B cell (primary cell): ENCODE data around the gene SLC7A6OS. TPM values are rescaled to one million over a fixed set of nuclear protein-coding genes. Genes with fewer than 3 reads are reported as not detected.

Experiments used
- ATAC-seq: fragments of 200-7000 bp; cut with Tn5 transposase; one replicate; pipeline ENCODE4 v1.10.0; 2021; ENCODE audit warnings: low read depth, mild to moderate bottlenecking, moderate number of reproducible peaks, moderate library complexity
- CTCF ChIA-PET: fragments of 350-600 bp; sonication (Branson Sonifier 250); formaldehyde crosslinking; loops from one replicate; lab custom pipeline; 2021; ENCODE audit warnings: antibody characterized with exemption, inconsistent platforms; lab: Charles Lee
- POLR2A ChIA-PET: fragments of 350-600 bp; sonication (Branson Sonifier 250); formaldehyde crosslinking; loops from one replicate; lab custom pipeline; 2021; ENCODE audit warnings: antibody characterized with exemption; lab: Charles Lee
- DNase-seq: peaks from one replicate; pipeline ENCODE4 v3.0.0; 2013
- H2AFZ ChIP-seq: 2 replicates; pipeline ENCODE4 v1.6.1; 2012; ENCODE audit warnings: mild to moderate bottlenecking, low read depth, low read length; ENCODE audit not compliant: insufficient read depth, poor library complexity, severe bottlenecking
- H3K27ac ChIP-seq, 2 donors: 1 replicate in 1 of 2; 2 replicates in 1 of 2; pipeline ENCODE4 v1.5.1; 2012 to 2013; ENCODE audit warnings: low read length in 2 of 2, mild to moderate bottlenecking in 2 of 2, moderate library complexity in 1 of 2
- H3K27me3 ChIP-seq, 4 experiments: fragments of 200-600 bp in 1 of 4; sonication (generic) in 1 of 4; replicated peaks in 1 of 4; 1 replicate in 2 of 4; 2 replicates in 2 of 4; pipeline versions ENCODE4 v1.6.1 to v1.7.0; 2013 to 2016; ENCODE audit warnings: low read length in 3 of 4, mild to moderate bottlenecking in 2 of 4, mixed read lengths in 1 of 4, moderate library complexity in 1 of 4; ENCODE audit not compliant: insufficient read depth in 4 of 4, control insufficient read depth in 3 of 4; ENCODE audit errors: control extremely low read depth in 1 of 4
- H3K36me3 ChIP-seq, 2 experiments: replicated peaks in 1 of 2; 1 replicate in 1 of 2; 2 replicates in 1 of 2; pipeline versions ENCODE4 v1.6.1 to v1.7.1; 2013; ENCODE audit warnings: low read length in 1 of 2; ENCODE audit not compliant: insufficient read depth in 2 of 2, control insufficient read depth in 1 of 2; ENCODE audit errors: control extremely low read depth in 1 of 2, extremely low read depth in 1 of 2
- H3K4me1 ChIP-seq, 2 donors: fragments of 200-600 bp in 1 of 2; sonication (generic) in 1 of 2; 1 replicate in 1 of 2; 2 replicates in 1 of 2; pipeline versions ENCODE4 v1.5.1 to v1.6.1; 2013 to 2017; ENCODE audit warnings: low read length in 2 of 2; ENCODE audit not compliant: control insufficient read depth in 2 of 2, insufficient read depth in 2 of 2
- H3K4me2 ChIP-seq: replicated peaks from 2 replicates; pipeline ENCODE3; 2012; ENCODE audit warnings: mild to moderate bottlenecking, low read depth, low read length; ENCODE audit not compliant: poor library complexity, severe bottlenecking
- H3K4me3 ChIP-seq, 5 experiments: fragments of 200-600 bp in 1 of 5; sonication (generic) in 1 of 5; 1 replicate in 3 of 5; 2 replicates in 2 of 5; pipeline versions ENCODE4 v1.5.1 to v1.7.0; 2011 to 2016; ENCODE audit warnings: low read length in 4 of 5, mild to moderate bottlenecking in 4 of 5, low read depth in 2 of 5, control low read depth in 1 of 5, moderate library complexity in 1 of 5; ENCODE audit not compliant: insufficient read depth in 1 of 5; ENCODE audit errors: control extremely low read depth in 1 of 5, extremely low read depth in 1 of 5
- H3K79me2 ChIP-seq: fragments of 200-600 bp; sonication (generic); one replicate; pipeline ENCODE4 v1.6.0; 2016; ENCODE audit warnings: low read length; ENCODE audit not compliant: control insufficient read depth, insufficient read depth
- H3K9ac ChIP-seq: fragments of 200-600 bp; sonication (generic); 2 replicates; pipeline ENCODE4 v1.6.1; 2017; ENCODE audit warnings: mild to moderate bottlenecking, low read length, moderate library complexity
- H3K9me3 ChIP-seq, 3 donors: one replicate each; pipeline versions ENCODE4 v1.6.1 to v1.7.1; 2013; ENCODE audit warnings: low read length in 2 of 3; ENCODE audit not compliant: control insufficient read depth in 2 of 3, insufficient read depth in 1 of 3; ENCODE audit errors: control extremely low read depth in 1 of 3
- H4K20me1 ChIP-seq: 2 replicates; pipeline ENCODE4 v1.6.0; 2012; ENCODE audit warnings: mild to moderate bottlenecking, low read length; ENCODE audit not compliant: insufficient read depth, control insufficient read depth, poor library complexity, severe bottlenecking
- H3K27ac Mint-ChIP-seq: one replicate; pipeline ENCODE4 v1.8.0; 2021; ENCODE audit warnings: mixed read lengths
- H3K27me3 Mint-ChIP-seq: one replicate; pipeline ENCODE4 v1.8.0; 2021; ENCODE audit warnings: mixed read lengths
- H3K4me1 Mint-ChIP-seq: one replicate; pipeline ENCODE4 v1.8.0; 2021; ENCODE audit warnings: mixed read lengths
- H3K4me3 Mint-ChIP-seq: one replicate; pipeline ENCODE4 v1.8.0; 2021; ENCODE audit warnings: mixed read lengths
- H3K9me3 Mint-ChIP-seq: one replicate; pipeline ENCODE4 v1.8.0; 2022; ENCODE audit warnings: mixed read lengths; ENCODE audit not compliant: insufficient read depth
- EZH2 ChIP-seq: IDR thresholded peaks from 2 replicates; pipeline ENCODE4 v1.6.1; 2012; ENCODE audit warnings: borderline replicate concordance, low read depth, mild to moderate bottlenecking, moderate library complexity, low read length; ENCODE audit not compliant: insufficient read depth, poor library complexity, severe bottlenecking
- WGBS: methylation state at CpG from one replicate; pipeline ENCODE4 v1.1.5; 2013; ENCODE audit warnings: missing lambda C conversion rate; ENCODE audit not compliant: insufficient coverage; 5-methylcytosine and 5-hydroxymethylcytosine counted together
- intact Hi-C: fragments of 100-400 bp; cut with micrococcal nuclease; formaldehyde crosslinking; loops from one replicate; pipeline ENCODE4 v1.10.0; 2022
- polyA plus RNA-seq: library from polyadenylated mRNA; depleted of rRNA; stranded (reverse); fragments of >200 nt; gene quantifications from 2 replicates; pipeline ENCODE4 v1.2.3, GENCODE V29; 2012
- total RNA-seq, 2 donors: library from RNA; stranded (reverse); fragments of 120-200 nt in 1 of 2; gene quantifications; 1 replicate in 1 of 2; 2 replicates in 1 of 2; pipeline versions ENCODE4 v1.2.3 to v1.2.4, GENCODE V29; 2013 to 2022
- TF ChIP-seq, protein P1 (sequence below): fragments of 200-600 bp; IDR thresholded peaks from one replicate; pipeline ENCODE4 v1.8.0; 2022; ENCODE audit warnings: antibody characterized with exemption, mild to moderate bottlenecking

The SLC7A6OS gene
- total and polyA plus RNA-seq, 2 donors (not counting 1 experiment from before 2014, with no cell fraction given), result 9.9 to 54.1 TPM

DNA sequence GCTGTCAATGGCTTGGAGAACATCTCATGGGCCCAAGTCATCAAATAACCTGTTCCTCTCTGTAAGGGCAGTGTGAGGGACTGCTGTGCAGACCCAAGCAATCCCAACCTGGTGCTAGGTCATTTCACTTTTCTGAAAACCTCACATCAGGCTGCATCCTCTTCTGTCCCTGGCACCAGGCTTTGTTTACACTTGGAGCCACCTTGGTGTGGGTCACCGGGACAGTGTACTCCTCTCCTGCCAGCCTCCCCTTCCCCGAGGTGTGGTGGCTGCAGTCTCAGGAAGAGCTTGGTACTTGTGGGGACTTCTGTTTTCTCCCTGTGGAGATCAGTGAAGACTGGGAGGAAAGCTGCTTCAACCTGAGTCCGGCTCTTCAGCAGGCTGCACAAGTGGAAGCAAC lies 12.4 kb downstream of the SLC7A6OS start:
- peak overlapping the region; percentile 46 for H3K27ac Mint-ChIP-seq
- no peak overlapping the region for H2AFZ ChIP-seq
- TF ChIP-seq EZH2, result no peak
- TF ChIP-seq, protein P1, sequence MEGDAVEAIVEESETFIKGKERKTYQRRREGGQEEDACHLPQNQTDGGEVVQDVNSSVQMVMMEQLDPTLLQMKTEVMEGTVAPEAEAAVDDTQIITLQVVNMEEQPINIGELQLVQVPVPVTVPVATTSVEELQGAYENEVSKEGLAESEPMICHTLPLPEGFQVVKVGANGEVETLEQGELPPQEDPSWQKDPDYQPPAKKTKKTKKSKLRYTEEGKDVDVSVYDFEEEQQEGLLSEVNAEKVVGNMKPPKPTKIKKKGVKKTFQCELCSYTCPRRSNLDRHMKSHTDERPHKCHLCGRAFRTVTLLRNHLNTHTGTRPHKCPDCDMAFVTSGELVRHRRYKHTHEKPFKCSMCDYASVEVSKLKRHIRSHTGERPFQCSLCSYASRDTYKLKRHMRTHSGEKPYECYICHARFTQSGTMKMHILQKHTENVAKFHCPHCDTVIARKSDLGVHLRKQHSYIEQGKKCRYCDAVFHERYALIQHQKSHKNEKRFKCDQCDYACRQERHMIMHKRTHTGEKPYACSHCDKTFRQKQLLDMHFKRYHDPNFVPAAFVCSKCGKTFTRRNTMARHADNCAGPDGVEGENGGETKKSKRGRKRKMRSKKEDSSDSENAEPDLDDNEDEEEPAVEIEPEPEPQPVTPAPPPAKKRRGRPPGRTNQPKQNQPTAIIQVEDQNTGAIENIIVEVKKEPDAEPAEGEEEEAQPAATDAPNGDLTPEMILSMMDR, result no peak
- ATAC-seq (no peak), DNase-seq (no peak)
- 100% methylated on average over 2 of the region's 3 CpGs for WGBS
- no peak overlapping the region for H3K4me2 ChIP-seq
- peaks cover 0 to 93% of the 10 kb centered on the region in 2 experiments for H3K36me3 ChIP-seq
- H3K79me2 ChIP-seq, result peaks cover 20% of the 10 kb centered on the region
- H4K20me1 ChIP-seq, result peaks cover 23% of the 10 kb centered on the region
- no peak overlapping the region for H3K4me3 Mint-ChIP-seq
- H3K4me3 ChIP-seq, result no peak overlapping the region
- H3K9me3 ChIP-seq, result no peaks in the 10 kb centered on the region
- no peak overlapping the region for H3K27ac ChIP-seq
- H3K27me3 ChIP-seq, result no peaks in the 10 kb centered on the region
- ChIA-PET CTCF (interaction anchor here (1.3 to 2.4 kb wide), 3 partner anchors 30 to 36 kb away, joined by 4 to 11 read pairs (median 5); partner anchors contain the start of gene SLC7A6), POLR2A (no interaction called here)
- intact Hi-C loops, result no loop called here
- no peaks in the 10 kb centered on the region for H3K27me3 Mint-ChIP-seq
- H3K4me1 Mint-ChIP-seq, result no peaks in the 10 kb centered on the region
- H3K9ac ChIP-seq, result no peak overlapping the region
- H3K4me1 ChIP-seq, result no peaks in the 10 kb centered on the region
- no peaks in the 10 kb centered on the region for H3K9me3 Mint-ChIP-seq

DNA sequence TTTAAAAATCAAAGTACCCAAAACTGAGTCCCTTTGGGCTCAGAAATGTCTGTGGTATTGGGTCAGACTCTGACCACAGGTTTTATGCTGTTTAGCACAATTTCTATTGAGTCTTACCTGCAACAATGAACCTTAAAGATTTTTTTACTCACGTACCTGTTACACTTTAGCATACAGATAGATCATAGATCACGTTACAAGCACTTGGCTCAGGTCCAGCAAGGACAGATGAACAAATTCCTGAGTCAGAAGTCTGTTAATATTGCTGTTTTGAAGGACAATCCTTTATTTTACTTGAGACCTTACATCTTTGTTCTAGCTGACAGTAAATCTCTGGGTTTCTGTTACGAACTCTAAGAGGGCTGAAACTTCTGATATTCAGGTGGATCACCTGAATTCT lies 12.8 kb downstream of the SLC7A6OS start:
- intact Hi-C loops, result no loop called here
- H3K27me3 Mint-ChIP-seq, result no peaks in the 10 kb centered on the region
- ATAC-seq, result no peak

More for the DNA sequence above, 12.8 kb downstream of the SLC7A6OS start:
- no peak for DNase-seq
- Histone ChIP-seq H2AFZ (no peak overlapping the region), H3K4me1 (no peaks in the 10 kb centered on the region), H3K36me3 (peaks cover 0 to 94% of the 10 kb centered on the region in 2 experiments), H3K4me2 (no peak overlapping the region), H4K20me1 (peaks cover 22% of the 10 kb centered on the region), H3K79me2 (peaks cover 24% of the 10 kb centered on the region), H3K27me3 (no peaks in the 10 kb centered on the region), H3K9ac (no peak overlapping the region), H3K27ac (peak overlapping the region in 1 of 2 donors; percentile 21), H3K4me3 (no peak overlapping the region), H3K9me3 (no peaks in the 10 kb centered on the region)
- Mint-ChIP-seq H3K4me1 (peaks cover under 1% of the 10 kb centered on the region), H3K9me3 (no peaks in the 10 kb centered on the region), H3K27ac (peak overlapping the region; percentile 46), H3K4me3 (no peak overlapping the region)
- ChIA-PET POLR2A (interaction anchor here (0.5 kb wide), 1 partner anchor 13 kb away, joined by 5 read pairs; no protein-coding TSS in a partner anchor), CTCF (interaction anchor here (1.3 to 4.2 kb wide), 3 partner anchors 30 to 36 kb away, joined by 4 to 30 read pairs (median 5); no protein-coding TSS in a partner anchor)
- TF ChIP-seq, protein P1, result no peak
- TF ChIP-seq EZH2, result no peak
- WGBS, result 100% methylated on average over 1 of the region's 3 CpGs
